ENCODE results near the gene ST6GAL2.

DNA sequence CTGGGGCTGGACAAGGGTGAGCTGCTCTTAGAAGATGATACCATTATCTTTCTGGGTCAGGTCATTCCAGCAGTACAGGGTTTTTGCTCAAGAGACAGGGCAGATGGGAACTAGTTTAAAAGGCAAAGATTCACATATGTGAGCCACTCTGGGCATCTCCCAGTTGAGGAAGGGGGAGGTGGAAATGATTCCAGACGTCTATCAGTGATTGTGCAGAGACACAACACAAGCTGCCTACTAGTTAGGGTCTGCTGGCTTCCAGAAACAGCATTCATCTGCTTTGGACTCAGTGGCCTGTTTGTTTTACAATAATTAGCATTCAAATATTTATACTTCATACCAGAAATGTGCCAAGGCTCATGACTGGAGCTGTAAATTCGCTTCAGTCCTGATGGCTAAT lies 32.3 kb downstream of the ST6GAL2 start:
- TF ChIP-seq POLR2AphosphoS5 (IDR thresholded peaks at IDR 0.05; ENCODE audit: low read depth, low read length) (no peak), POLR2A (IDR thresholded peaks at IDR 0.05; ENCODE audit: low read depth, low read length) (no peak), TAF1 (IDR thresholded peaks at IDR 0.05; ENCODE audit: borderline replicate concordance, low read depth, low read length) (no peak)
